SK-N-SH (cell line): ENCODE measurements around the gene VAV1. TPM values are rescaled to one million over a fixed set of nuclear protein-coding genes. Genes with fewer than 3 reads are reported as not detected.

ENCODE experiments used
- CTCF ChIA-PET: fragments of 300-600, 350-600 bp; formaldehyde crosslinking; extraction: SDS; loops from one replicate; lab custom pipeline; 2021; lab: Yijun Ruan, JAX
- POLR2A ChIA-PET: fragments of 350-600 bp; sonication (Branson Sonifier 250); formaldehyde crosslinking; extraction: SDS; loops from one replicate; lab custom pipeline; 2020; ENCODE audit warnings: antibody characterized with exemption, inconsistent platforms; lab: Yijun Ruan, JAX
- DNase-seq: peaks from one replicate; pipeline ENCODE4 v3.0.0; 2012
- H2AFZ ChIP-seq: fragments of 200-600 bp; sonication (generic); 2 replicates; pipeline ENCODE4 v1.8.1; 2016; ENCODE audit warnings: antibody characterized with exemption, mild to moderate bottlenecking, low read depth
- H3F3A ChIP-seq: fragments of 200-600 bp; sonication (generic); replicated peaks from 2 replicates; pipeline ENCODE3; 2016; ENCODE audit warnings: antibody characterized with exemption, mild to moderate bottlenecking; ENCODE audit not compliant: insufficient read depth
- H3K27ac ChIP-seq, 2 experiments: fragments of 200-500 bp in 1 of 2; fragments of 200-600 bp in 1 of 2; sonication (Bioruptor generic) in 1 of 2; sonication (generic), shearing (Covaris generic) in 1 of 2; 2 replicates each; pipeline versions ENCODE4 v1.5.1 to v1.6.1; 2014 to 2016; ENCODE audit warnings: low read depth in 2 of 2, inconsistent platforms in 1 of 2, low read length in 1 of 2, mild to moderate bottlenecking in 1 of 2, mixed read lengths in 1 of 2
- H3K27me3 ChIP-seq: fragments of 200-600 bp; sonication (generic), shearing (Covaris generic); 2 replicates; pipeline ENCODE4 v1.6.1; 2016; ENCODE audit warnings: mixed run types; ENCODE audit not compliant: insufficient read depth
- H3K36me3 ChIP-seq, 2 experiments: fragments of 200-500 bp in 1 of 2; fragments of 200-600 bp in 1 of 2; sonication (Bioruptor generic) in 1 of 2; sonication (generic) in 1 of 2; replicated peaks in 1 of 2; 2 replicates each; pipeline versions ENCODE3 to v1.5.1; 2014 to 2016; ENCODE audit warnings: low read length in 1 of 2, mild to moderate bottlenecking in 1 of 2; ENCODE audit not compliant: insufficient read depth in 2 of 2, control insufficient read depth in 1 of 2
- H3K4me1 ChIP-seq, 2 experiments: fragments of 200-500 bp in 1 of 2; fragments of 200-600 bp in 1 of 2; sonication (Bioruptor generic) in 1 of 2; sonication (generic), shearing (Covaris generic) in 1 of 2; 2 replicates each; pipeline versions ENCODE4 v1.5.1 to v1.6.1; 2014 to 2016; ENCODE audit warnings: low read depth in 1 of 2, low read length in 1 of 2, mixed run types in 1 of 2; ENCODE audit not compliant: insufficient read depth in 2 of 2, control insufficient read depth in 1 of 2
- H3K4me2 ChIP-seq: fragments of 200-600 bp; sonication (generic), shearing (Covaris generic); 2 replicates; pipeline ENCODE4 v1.6.1; 2017; ENCODE audit warnings: mixed run types
- H3K4me3 ChIP-seq, 2 experiments: fragments of 200-500 bp in 1 of 2; fragments of 200-600 bp in 1 of 2; sonication (Bioruptor generic) in 1 of 2; sonication (generic), shearing (Covaris generic) in 1 of 2; 2 replicates each; pipeline versions ENCODE4 v1.5.1 to v1.8.1; 2014 to 2016; ENCODE audit warnings: low read depth in 2 of 2, inconsistent platforms in 1 of 2, low read length in 1 of 2, mild to moderate bottlenecking in 1 of 2, mixed read lengths in 1 of 2, moderate library complexity in 1 of 2
- H3K79me2 ChIP-seq: fragments of 200-600 bp; sonication (generic); 2 replicates; pipeline ENCODE4 v1.8.1; 2017; ENCODE audit warnings: mild to moderate bottlenecking; ENCODE audit not compliant: insufficient read depth
- H3K9ac ChIP-seq: fragments of 200-600 bp; sonication (generic); 2 replicates; pipeline ENCODE4 v1.6.1; 2017; ENCODE audit warnings: mixed run types
- H3K9me2 ChIP-seq: fragments of 200-600 bp; sonication (generic); 2 replicates; pipeline ENCODE4 v1.6.1; 2017; ENCODE audit warnings: mixed run types
- H3K9me3 ChIP-seq: fragments of 200-600 bp; sonication (generic); 2 replicates; pipeline ENCODE4 v1.6.1; 2017; ENCODE audit warnings: mixed run types, mild to moderate bottlenecking, moderate library complexity
- H4K20me1 ChIP-seq: fragments of 200-600 bp; sonication (generic); 2 replicates; pipeline ENCODE4 v1.6.1; 2017; ENCODE audit warnings: mild to moderate bottlenecking, mixed run types; ENCODE audit not compliant: insufficient read depth
- CHD2 ChIP-seq: fragments of 150-350 bp; IDR thresholded peaks from 2 replicates; pipeline ENCODE4 v1.6.1; 2018; ENCODE audit warnings: low read length; ENCODE audit not compliant: partially characterized antibody
- ELF1 ChIP-seq: IDR thresholded peaks from 2 replicates; pipeline ENCODE4 v1.4.0; 2012
- FOSL2 ChIP-seq: IDR thresholded peaks from 2 replicates; pipeline ENCODE4 v1.4.0; 2012; ENCODE audit warnings: low read depth, mild to moderate bottlenecking, moderate library complexity, borderline replicate concordance
- FOXJ3 ChIP-seq: sonication (generic); formaldehyde crosslinking; IDR thresholded peaks from 2 replicates; pipeline ENCODE4 v1.5.1; 2020; ENCODE audit warnings: mild to moderate bottlenecking, missing genetic modification reagents
- FOXM1 ChIP-seq: IDR thresholded peaks from 2 replicates; pipeline ENCODE4 v1.4.0; 2012; ENCODE audit warnings: low read depth, mild to moderate bottlenecking
- NRF1 ChIP-seq: IDR thresholded peaks from 2 replicates; pipeline ENCODE4 v1.6.1; 2012; ENCODE audit warnings: low read depth, mild to moderate bottlenecking, low read length
- RAD21 ChIP-seq: IDR thresholded peaks from 2 replicates; pipeline ENCODE4 v1.6.1; 2012; ENCODE audit warnings: mild to moderate bottlenecking, low read length
- RCOR1 ChIP-seq: fragments of 150-350 bp; IDR thresholded peaks from 2 replicates; pipeline ENCODE4 v1.6.1; 2017; ENCODE audit warnings: antibody characterized with exemption, low read length
- SMC3 ChIP-seq: IDR thresholded peaks from 2 replicates; pipeline ENCODE4 v1.6.1; 2012; ENCODE audit warnings: low read depth, low read length, improper control_type of control experiment
- TCF12 ChIP-seq: IDR thresholded peaks from 2 replicates; pipeline ENCODE4 v1.4.0; 2012
- YY1 ChIP-seq: IDR thresholded peaks from 2 replicates; pipeline ENCODE4 v1.4.0; 2012; ENCODE audit warnings: low read depth, mild to moderate bottlenecking
- WGBS: methylation state at CpG from one replicate; pipeline ENCODE4 v1.1.6; 2017; ENCODE audit warnings: low lambda C conversion rate; 5-methylcytosine and 5-hydroxymethylcytosine counted together
- polyA plus RNA-seq, 3 experiments: library from polyadenylated mRNA; depleted of rRNA; stranded (reverse); fragments of >200 nt; gene quantifications; 2 replicates each; pipeline ENCODE4 v1.2.3, GENCODE V29; 2012
- TF ChIP-seq, protein P1 (sequence below): IDR thresholded peaks from 2 replicates; pipeline ENCODE4 v1.4.0; 2012; ENCODE audit warnings: low read depth

The VAV1 gene
- polyA plus RNA-seq, 1 of the 3 experiments (the other 2 are of a cell fraction): 0.02 TPM

DNA sequence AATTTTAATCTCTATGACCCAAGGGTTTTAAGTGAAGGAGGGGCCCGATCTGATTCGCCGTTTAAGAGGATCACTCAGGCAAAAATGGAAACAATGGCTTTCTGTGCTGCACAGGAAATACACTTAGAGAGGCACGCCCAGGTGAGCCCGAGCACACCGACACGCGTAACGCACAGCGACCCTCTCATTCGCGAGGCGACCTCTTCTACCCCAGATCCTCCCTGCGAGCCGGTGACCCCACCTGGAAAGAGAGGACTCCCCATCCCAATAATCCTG lies 5.5 kb upstream of the VAV1 start:
- peak overlapping the region; percentile 38; a peak in 2 of 4 replicates for H3K4me3 ChIP-seq
- POLR2A ChIA-PET: no interaction called here
- H3K9ac ChIP-seq: no peak overlapping the region

DNA sequence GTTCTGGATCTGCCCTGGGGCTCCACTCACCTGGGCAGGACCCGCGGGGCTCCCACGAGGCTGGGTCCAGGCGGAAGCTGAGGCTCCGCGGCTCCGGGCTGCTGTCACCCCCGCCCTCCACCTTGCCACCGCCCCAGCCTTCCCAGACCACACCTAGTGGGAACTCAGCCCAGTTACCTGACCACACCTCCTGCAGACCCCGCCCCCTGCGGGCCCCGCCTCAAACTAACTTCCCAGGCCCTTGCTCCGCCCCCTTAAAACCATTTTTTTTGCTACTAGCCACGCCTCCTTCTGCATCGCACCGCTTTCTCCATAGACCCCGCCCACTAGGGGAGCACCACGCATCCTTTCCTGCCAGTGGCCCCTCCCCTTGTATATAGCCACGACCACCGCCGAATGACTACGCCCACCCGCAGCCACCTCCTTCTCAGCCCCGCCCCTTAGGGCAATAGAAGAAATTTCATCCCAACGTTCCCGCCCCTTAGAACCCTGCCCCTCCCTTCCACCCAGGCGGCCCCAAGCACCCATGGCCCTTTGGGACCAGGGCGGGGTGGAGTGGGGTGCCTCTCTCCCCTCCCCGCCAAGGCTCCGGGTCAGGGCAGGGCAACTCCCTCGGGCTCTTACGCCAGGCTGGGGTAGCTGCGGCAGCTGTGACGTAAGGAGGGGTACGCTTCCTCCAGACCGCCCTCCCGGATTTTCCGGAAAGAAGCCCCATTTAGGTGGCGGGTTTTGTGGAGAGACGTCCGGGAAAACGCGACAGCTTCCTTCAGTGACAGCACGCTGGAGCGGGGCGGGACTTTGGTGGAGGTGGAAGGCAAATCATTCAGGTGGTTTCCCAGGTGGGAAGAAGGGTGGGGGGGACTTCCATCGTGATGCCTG lies 4.9 kb upstream of the VAV1 start, which contains the start of gene SH2D3A:
TSS of gene SH2D3A (minus strand) at position 79 of the 879 bp plus-strand sequence. CDS start 3,687 bp downstream, outside the sequence.
- no peak for TF ChIP-seq TCF12
- TF ChIP-seq FOXJ3: no peak
- no peak for TF ChIP-seq YY1
- no peak for TF ChIP-seq RAD21
- peaks cover 11% of the 10 kb centered on the region; the same call in 1 of the 2 replicates for H3K27me3 ChIP-seq
- DNase-seq: peak; percentile 60
- peak within 1 kb of the TSS; percentile 38; a peak in 2 of 4 replicates for H3K4me3 ChIP-seq
- WGBS: 6% methylated on average over 34 of the region's 47 CpGs
- H2AFZ ChIP-seq: peak within 1 kb of the TSS; percentile 78; the same call in 1 of the 2 replicates
- POLR2A ChIA-PET: no interaction called here
- no peaks in the 10 kb centered on the region for H3K79me2 ChIP-seq
- H3K36me3 ChIP-seq: no peaks in the 10 kb centered on the region
- H3K9me2 ChIP-seq: no peaks in the 10 kb centered on the region
- peak within 1 kb of the TSS; percentile 83 for H3K4me2 ChIP-seq
- no peaks in the 10 kb centered on the region for H4K20me1 ChIP-seq
- H3K9me3 ChIP-seq: no peaks in the 10 kb centered on the region
- CTCF ChIA-PET: no interaction called here
- no peak within 1 kb of the TSS for H3K9ac ChIP-seq
- peaks cover 14% of the 10 kb centered on the region for H3F3A ChIP-seq
- no peaks in the 10 kb centered on the region; a peak in 2 of 4 replicates for H3K4me1 ChIP-seq
- no peak within 1 kb of the TSS for H3K27ac ChIP-seq

More for the DNA sequence above, 5.5 kb upstream of the VAV1 start:
- no peaks in the 10 kb centered on the region for H3K9me2 ChIP-seq
- H2AFZ ChIP-seq: peak overlapping the region; percentile 78; the same call in 1 of the 2 replicates
- TF ChIP-seq FOXM1 (no peak), ELF1 (no peak), FOSL2 (no peak), CHD2 (no peak), YY1 (no peak), RCOR1 (no peak), SMC3 (no peak), NRF1 (no peak)
- TF ChIP-seq, protein P1, sequence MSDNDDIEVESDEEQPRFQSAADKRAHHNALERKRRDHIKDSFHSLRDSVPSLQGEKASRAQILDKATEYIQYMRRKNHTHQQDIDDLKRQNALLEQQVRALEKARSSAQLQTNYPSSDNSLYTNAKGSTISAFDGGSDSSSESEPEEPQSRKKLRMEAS: no peak
- no peak for DNase-seq
- CTCF ChIA-PET: no interaction called here
- no peaks in the 10 kb centered on the region for H3K79me2 ChIP-seq
- H3K27ac ChIP-seq: no peak overlapping the region
- H4K20me1 ChIP-seq: no peaks in the 10 kb centered on the region
- 4% methylated on average over 5 of the region's 15 CpGs for WGBS
- no peaks in the 10 kb centered on the region for H3K36me3 ChIP-seq
- H3K4me1 ChIP-seq: no peaks in the 10 kb centered on the region; a peak in 2 of 4 replicates
- H3F3A ChIP-seq: peaks cover 14% of the 10 kb centered on the region
- H3K9me3 ChIP-seq: no peaks in the 10 kb centered on the region
- H3K27me3 ChIP-seq: peaks cover 11% of the 10 kb centered on the region; the same call in 1 of the 2 replicates
- H3K4me2 ChIP-seq: peak overlapping the region; percentile 83
